ENCODE measurements around the gene HSF4.

The HSF4 gene

DNA sequence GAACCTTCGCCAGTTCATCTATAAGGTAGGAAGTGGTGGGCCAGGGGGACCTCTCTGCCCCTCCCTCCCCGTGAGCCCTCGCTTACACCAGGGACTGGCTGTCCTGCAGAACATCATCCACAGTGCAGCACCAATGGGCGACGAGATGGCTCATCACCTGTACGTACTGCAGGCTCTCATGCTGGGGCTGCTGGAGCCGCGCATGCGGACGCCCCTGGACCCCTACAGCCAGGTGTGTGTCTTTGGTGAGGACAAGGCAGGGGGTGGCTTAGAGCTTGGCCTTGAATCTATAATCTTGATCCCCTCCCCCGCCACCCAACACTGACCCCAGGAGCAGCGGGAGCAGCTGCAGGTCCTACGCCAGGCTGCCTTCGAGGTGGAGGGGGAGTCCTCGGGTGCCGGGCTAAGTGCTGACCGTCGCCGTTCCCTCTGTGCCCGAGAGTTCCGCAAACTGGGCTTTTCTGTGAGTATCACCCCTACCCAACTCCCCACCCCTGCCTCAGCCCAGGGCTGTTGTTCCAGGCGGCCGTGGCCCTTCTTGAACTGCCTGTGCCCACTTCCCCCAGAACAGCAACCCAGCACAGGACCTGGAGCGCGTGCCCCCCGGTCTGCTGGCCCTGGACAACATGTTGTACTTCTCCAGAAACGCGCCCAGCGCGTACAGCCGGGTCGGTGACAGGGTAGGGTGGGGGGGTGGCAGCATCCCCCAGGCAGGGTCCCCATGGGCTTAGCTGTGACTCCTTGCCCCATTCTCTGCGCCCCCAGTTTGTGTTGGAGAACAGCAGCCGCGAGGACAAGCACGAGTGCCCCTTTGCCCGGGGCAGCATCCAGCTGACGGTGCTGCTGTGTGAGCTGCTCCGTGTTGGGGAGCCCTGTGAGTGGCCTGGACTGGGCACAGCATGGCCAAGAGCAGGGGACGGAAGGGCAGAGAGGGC, 37.1 kb downstream of the HSF4 start:
- DNase-seq (ENCODE audit: low read depth in 2 of 2): no peak

GRCh38 chr16:67202426-67202825, 37.9 kb downstream of the HSF4 start:
- no peak for DNase-seq (ENCODE audit: low read depth in 2 of 2)

DNA sequence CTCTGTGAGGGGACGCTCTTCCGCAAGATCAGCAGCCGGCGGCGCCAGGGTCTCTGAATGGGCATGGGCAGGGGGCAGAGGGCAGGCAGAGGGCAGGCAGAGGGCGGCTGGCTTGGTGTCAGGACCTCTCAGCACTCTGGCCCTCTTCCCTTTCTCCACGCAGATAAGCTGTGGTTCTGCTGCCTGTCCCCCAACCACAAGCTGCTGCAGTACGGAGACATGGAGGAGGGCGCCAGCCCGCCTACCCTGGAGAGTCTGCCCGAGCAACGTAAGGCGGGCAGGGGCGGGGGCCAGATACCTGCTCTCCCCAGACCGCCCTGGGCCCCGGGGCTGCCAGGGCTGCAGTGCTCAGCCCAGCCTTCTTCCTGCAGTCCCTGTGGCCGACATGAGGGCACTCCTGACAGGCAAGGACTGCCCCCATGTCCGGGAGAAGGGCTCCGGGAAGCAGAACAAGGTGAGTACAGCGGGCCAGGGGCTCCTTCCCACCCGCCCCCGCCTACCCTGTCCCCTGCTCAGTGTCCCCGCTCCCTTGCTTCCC, 38.5 kb downstream of the HSF4 start:
- DNase-seq (ENCODE audit: low read depth in 2 of 2): no peak

GRCh38 chr16:67204076-67204475, 39.5 kb downstream of the HSF4 start:
- DNase-seq (ENCODE audit: low read depth in 2 of 2): no peak

- no peak for DNase-seq (ENCODE audit: low read depth in 2 of 2)
Observed at GRCh38 chr16:67206129-67206837, 41.7 kb downstream of the HSF4 start.

- DNase-seq (ENCODE audit: low read depth in 2 of 2): no peak
Observed at GRCh38 chr16:67206838-67207248, 42.3 kb downstream of the HSF4 start.

DNA sequence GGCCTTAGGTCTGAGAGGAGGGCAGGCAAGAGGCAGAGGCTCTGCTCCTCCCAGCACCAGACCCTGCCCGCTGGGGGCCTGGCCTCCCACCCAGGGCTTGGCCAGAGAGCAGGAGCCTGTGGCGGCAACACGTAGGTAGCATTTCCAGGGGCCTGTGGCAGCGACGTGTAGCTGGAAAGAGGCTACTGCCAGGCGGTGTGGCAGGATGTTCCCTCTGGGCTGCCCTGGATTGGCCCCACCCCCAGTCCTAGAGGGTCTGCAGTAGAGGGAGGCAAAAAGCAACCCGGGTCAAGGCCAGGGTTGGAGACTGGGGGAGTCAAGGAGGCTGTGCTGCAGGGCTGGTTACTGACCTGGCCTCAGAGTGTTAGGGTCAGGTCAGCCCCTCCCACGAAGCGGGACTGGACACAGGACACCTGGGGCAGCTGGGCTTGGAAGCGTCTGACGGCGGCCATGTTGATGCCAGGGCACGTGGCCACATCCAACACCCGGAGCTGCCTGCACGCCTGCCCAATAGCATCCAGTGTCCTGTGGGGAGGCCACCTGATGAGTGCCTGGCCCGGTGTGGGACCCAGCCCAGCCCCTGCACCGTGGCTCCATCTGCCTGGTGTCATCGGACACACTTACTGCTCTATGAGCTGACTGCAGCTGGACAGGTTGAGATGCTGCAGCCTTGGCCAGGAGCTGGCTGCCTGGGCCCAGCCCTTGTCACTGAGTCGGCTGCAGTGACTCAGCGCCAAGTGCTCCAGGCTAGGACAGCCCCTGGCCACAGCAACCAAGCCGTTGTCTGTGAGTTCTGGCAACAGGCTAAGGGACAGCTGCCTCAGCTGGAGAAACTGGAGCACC, 42.9 kb downstream of the HSF4 start:
- DNase-seq (ENCODE audit: low read depth in 2 of 2): no peak

DNA sequence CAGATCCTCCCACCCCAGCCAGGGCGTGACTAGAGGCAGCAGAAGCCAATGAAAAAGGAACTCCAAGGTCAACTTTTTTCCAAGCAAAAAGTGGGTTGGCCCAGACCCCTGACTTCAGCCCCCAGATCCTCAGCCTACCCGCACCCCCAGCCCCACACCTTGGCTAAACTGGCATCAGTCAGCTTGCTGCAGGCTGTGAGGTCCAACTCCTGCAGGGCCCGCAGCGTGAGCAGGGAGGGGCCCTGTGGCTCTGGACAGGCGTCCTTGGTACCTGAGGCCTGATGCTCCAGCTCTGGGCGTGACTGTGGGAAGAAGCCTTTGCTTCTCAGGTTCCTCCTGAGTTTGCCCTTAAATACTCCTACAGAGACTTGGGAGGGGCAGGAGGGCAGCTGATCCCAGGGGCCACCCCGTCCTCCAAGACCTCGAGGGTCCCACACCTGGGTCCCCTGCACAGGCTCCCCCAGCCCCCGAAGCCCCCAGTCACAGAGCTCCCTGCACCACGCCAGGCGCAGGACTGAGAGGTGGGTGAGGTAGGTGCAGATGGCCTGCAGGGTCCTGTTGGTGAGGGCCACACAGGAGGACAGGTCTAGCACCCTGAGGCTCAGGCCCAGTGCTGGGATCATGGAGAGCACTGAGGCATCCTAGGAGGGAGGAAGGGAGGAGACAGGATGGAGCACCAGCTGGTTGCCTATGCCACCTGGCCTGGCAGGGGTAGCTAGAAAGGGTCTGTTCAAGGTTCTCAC, 43.8 kb downstream of the HSF4 start:
- no peak for DNase-seq (ENCODE audit: low read depth in 2 of 2)

DNA sequence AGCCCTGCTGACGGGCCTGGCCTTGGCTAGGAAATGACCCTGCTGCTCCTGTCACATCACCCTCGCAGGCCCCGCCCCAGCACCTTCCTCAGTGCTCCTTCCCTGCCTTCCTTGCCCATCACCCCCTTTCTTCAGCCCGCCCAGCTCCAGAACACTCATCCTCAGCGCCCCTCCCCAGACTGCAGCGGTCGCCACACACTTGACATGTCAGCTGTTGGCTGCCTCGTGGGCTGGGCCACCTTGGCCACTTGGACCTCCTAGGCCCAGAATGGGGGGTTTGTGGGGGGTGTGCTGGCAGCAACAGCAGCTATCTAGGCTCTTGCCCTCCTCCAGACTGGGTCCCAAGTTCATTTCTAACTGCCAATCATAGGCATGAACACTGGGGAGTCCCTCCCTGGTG, 45.0 kb downstream of the HSF4 start:
- no peak for DNase-seq (ENCODE audit: low read depth in 2 of 2)

DNA sequence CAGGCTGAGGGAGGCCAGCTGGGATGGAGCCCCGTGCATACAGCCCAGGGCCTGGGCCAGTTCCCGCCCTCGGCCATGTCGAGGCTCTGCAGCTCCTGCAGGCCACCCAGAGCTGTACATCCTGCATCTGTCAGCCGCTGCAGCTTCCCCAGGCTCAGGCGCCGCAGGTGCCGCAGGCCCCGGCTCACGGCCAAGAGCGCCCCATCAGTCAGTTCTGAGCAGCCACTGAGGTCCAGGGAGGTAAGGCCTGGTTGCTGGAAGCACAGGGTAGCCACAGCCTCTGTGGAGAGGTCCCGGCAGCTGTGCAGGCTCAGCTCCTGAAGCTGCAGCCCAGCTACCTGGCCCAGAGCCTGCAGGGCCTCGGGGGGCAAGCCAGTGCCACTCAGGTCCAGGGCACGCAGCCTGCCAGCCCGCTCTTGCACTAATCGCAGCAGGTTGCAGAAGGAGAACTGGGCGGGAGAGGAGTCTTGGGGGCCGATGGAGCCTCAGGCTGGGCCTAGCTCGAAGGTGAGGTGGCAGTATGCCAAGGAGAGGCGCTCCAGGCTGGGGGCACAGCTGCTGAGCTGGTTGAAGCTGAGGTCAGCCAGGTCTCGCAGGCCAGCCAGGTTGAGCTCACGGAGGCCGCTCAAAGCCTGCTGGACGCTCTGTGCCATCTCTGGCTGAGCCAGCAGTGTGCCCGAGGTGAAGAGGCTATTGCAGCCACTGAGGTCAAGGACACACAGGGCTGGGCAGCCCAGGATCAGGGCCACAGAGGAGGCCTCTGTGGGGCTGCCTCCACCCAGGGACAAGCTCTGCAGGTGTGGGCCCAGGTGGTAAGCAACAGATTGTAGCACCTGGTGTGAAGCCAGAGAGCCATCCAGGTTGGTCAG, 45.8 kb downstream of the HSF4 start:
- no peak for DNase-seq (ENCODE audit: low read depth in 2 of 2)

GRCh38 chr16:67211674-67212073, 47.1 kb downstream of the HSF4 start:
- DNase-seq (ENCODE audit: low read depth in 2 of 2): no peak

DNA sequence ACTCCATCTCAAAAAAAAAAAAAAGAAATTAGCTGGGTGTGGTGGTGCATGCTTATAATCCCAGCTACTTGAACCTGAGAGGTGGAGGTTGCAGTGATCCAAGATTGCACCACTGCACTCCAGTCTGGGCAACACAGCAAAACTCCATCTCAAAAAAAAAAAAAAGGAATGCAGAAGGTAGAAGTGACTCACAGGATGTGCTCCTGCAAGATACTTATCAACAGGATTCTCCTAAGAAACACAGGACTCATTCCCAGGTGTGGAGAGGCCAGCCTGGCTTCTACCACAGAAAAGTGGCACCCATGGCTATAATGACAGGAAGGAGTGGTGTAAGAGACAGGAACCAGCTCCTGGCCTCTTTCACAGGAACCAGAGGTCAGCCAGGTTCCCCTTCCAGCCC, 48.2 kb downstream of the HSF4 start:
- no peak for DNase-seq (ENCODE audit: low read depth in 2 of 2)

- DNase-seq (ENCODE audit: low read depth in 2 of 2): no peak
Observed at GRCh38 chr16:67213197-67214019, 48.9 kb downstream of the HSF4 start.

GRCh38 chr16:67215706-67216105, 51.2 kb downstream of the HSF4 start:
- DNase-seq (ENCODE audit: low read depth in 2 of 2): no peak

- DNase-seq (ENCODE audit: low read depth in 2 of 2): no peak
Observed at GRCh38 chr16:67216612-67217490, 52.3 kb downstream of the HSF4 start.
